HS-5 (cell line): Measurements from ENCODE around the gene ANGPTL4.
"Not testable (repeated sequence)": the region's sequence is repeated elsewhere in the genome, so short reads cannot be mapped to it uniquely, and the experiment has no call there.

ENCODE experiments used
- DNase-seq: peaks from one replicate; pipeline ENCODE4 v3.0.0-alpha.2; 2012; ENCODE audit warnings: low read depth

ANGPTL4 gene

GRCh38 chr19:8363803-8364771 is at the start of gene ANGPTL4:
Gene ANGPTL4 (plus strand): TSS chr19:8364155. CDS start chr19:8364322, 167 bp downstream.
- peak; percentile 18 for DNase-seq

GRCh38 chr19:8314981-8315640 is 48.8 kb upstream of the ANGPTL4 start:
- not testable (repeated sequence) for DNase-seq

GRCh38 chr19:8316351-8317125 is 47.4 kb upstream of the ANGPTL4 start:
- DNase-seq: no peak

GRCh38 chr19:8318835-8319234 is 45.1 kb upstream of the ANGPTL4 start:
- not testable (repeated sequence) for DNase-seq

- DNase-seq: no peak
These were observed 44.0 kb upstream of the ANGPTL4 start for GRCh38 chr19:8319807-8320520.

GRCh38 chr19:8320564-8321066 is 43.3 kb upstream of the ANGPTL4 start:
- no peak for DNase-seq

- DNase-seq: peak; percentile 81
These were observed 42.6 kb upstream of the ANGPTL4 start, which contains the start of the genes NDUFA7 and RPS28 for GRCh38 chr19:8321067-8321985. Gene NDUFA7 (minus strand): TSS chr19:8321375. CDS start chr19:8321358, 17 bp downstream. Gene RPS28 (plus strand): TSS chr19:8321496. CDS start chr19:8321531, 35 bp downstream.

- no peak for DNase-seq
These were observed 41.8 kb upstream of the ANGPTL4 start for GRCh38 chr19:8321986-8322637.

GRCh38 chr19:8322638-8322997 is 41.3 kb upstream of the ANGPTL4 start:
- DNase-seq: no peak

- no peak for DNase-seq
These were observed 40.2 kb upstream of the ANGPTL4 start for GRCh38 chr19:8323781-8324185.

GRCh38 chr19:8324186-8325050 is 39.5 kb upstream of the ANGPTL4 start:
- no peak for DNase-seq

GRCh38 chr19:8325454-8325853 is 38.5 kb upstream of the ANGPTL4 start:
- no peak for DNase-seq

- no peak for DNase-seq
These were observed 34.0 kb upstream of the ANGPTL4 start for GRCh38 chr19:8329996-8330395.

GRCh38 chr19:8331263-8331845 is 32.6 kb upstream of the ANGPTL4 start:
- no peak for DNase-seq

- DNase-seq: no peak
These were observed 30.8 kb upstream of the ANGPTL4 start for GRCh38 chr19:8332976-8333766.

GRCh38 chr19:8333767-8334457 is 30.0 kb upstream of the ANGPTL4 start:
- DNase-seq: no peak
